K562 (cell line): ENCODE data around the gene ELL3. TPM values are rescaled to one million over a fixed set of nuclear protein-coding genes. Genes with fewer than 3 reads are reported as not detected.

Experiments
- FOXP1 ChIP-seq: sonication (generic); formaldehyde crosslinking; IDR thresholded peaks from 2 replicates; pipeline ENCODE4 v1.8.0; 2022; ENCODE audit warnings: mild to moderate bottlenecking, missing genetic modification reagents
- POLR2AphosphoS5 ChIP-seq: IDR thresholded peaks from 2 replicates; pipeline ENCODE4 v1.6.1; 2011; ENCODE audit warnings: mild to moderate bottlenecking, low read depth, low read length, moderate library complexity; ENCODE audit not compliant: control insufficient read depth, insufficient read depth
- SIRT6 ChIP-seq: IDR thresholded peaks from one replicate; pipeline ENCODE4 v1.6.1; 2012; ENCODE audit warnings: low read depth, mild to moderate bottlenecking, control low read depth, inconsistent platforms, low read length, moderate library complexity
- TRIM24 ChIP-seq, 2 experiments: fragments of 450-650 bp; IDR thresholded peaks; 2 replicates each; pipeline ENCODE4 v1.6.1; 2016
- polyA plus RNA-seq, 8 experiments: library from polyadenylated mRNA; depleted of rRNA in 4 of 8; stranded (reverse) in 5 of 8; unstranded in 3 of 8; fragments of >200 nt; fragmentation: Nextera tagmentation in 2 of 8; fragmentation: Illumina TruSeq in 1 of 8; extraction: Ambion mirVana in 2 of 8; extraction: Trizol in 1 of 8; gene quantifications; 2 replicates each; pipeline versions ENCODE4 v1.2.1 to v1.2.3, GENCODE V29; 2011 to 2014; ENCODE audit warnings: inconsistent platforms in 1 of 8, missing spikeins in 1 of 8
- total RNA-seq, 7 experiments: library from RNA; depleted of rRNA in 6 of 7; stranded (reverse); fragments of >200 nt in 6 of 7; fragmentation: Illumina TruSeq in 2 of 7; extraction: Trizol in 2 of 7; gene quantifications; 2 replicates each; pipeline versions ENCODE4 v1.2.1 to v1.2.3, GENCODE V29; 2011 to 2021; ENCODE audit warnings: low replicate concordance in 1 of 7
- TF ChIP-seq, protein P1 (sequence below), 2 experiments: fragments of 450-650 bp; formaldehyde crosslinking in 1 of 2; IDR thresholded peaks; 2 replicates each; pipeline versions ENCODE4 v1.4.0 to v1.6.1; 2014 to 2020; ENCODE audit warnings: mild to moderate bottlenecking in 2 of 2, borderline replicate concordance in 1 of 2, low read depth in 1 of 2
- TF ChIP-seq, protein P2 (sequence below): fragments of 200-600 bp; sonication (generic); IDR thresholded peaks from one replicate; pipeline ENCODE4 v1.6.1; 2012; ENCODE audit warnings: mild to moderate bottlenecking, low read depth, low read length, inconsistent platforms

ELL3 gene
- total and polyA plus RNA-seq, 9 of the 15 experiments (the other 6 are each of a cell fraction or from before 2014, with no cell fraction given): 0.80 to 5.2 (median 2.6) TPM

DNA sequence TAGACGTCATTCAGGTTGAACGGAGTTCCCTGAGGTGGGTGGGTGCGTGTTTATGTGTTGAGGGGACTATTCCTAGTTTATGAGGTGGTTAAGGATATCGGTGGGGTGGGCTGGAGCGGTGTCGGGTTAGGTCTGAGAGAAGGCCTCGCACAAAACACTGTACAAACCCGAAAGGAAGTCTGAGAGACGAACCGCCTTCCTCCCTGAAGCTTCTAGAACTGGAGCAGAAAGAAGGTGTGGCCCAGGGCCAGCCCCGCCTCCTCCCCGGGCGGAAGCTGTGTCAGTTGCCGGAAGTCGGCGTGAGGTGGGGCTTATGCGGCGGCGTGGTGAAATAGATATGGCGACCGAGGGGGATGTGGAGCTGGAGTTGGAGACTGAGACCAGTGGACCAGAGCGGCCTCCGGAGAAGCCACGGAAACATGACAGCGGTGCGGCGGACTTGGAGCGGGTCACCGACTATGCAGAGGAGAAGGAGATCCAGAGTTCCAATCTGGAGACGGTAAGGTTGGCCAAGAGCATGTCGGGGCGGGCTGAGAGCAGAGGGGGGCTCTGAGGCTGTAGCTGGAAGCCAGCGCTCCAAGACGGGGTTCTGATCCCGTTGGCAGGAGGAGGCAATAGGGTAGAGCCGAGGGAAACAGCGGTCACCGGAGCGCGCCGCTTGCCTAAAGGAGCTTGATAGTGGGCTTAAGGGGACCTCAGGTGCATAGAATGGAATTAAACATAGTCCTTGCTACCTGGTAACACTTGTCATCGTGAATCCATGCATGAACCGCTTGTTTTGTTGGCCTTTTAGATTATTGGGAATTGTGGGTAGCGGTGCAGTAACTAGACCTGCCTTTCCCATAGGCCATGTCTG is 23.7 kb upstream of the ELL3 start, which contains the start of gene HYPK (continued):
- TF ChIP-seq, protein P1, sequence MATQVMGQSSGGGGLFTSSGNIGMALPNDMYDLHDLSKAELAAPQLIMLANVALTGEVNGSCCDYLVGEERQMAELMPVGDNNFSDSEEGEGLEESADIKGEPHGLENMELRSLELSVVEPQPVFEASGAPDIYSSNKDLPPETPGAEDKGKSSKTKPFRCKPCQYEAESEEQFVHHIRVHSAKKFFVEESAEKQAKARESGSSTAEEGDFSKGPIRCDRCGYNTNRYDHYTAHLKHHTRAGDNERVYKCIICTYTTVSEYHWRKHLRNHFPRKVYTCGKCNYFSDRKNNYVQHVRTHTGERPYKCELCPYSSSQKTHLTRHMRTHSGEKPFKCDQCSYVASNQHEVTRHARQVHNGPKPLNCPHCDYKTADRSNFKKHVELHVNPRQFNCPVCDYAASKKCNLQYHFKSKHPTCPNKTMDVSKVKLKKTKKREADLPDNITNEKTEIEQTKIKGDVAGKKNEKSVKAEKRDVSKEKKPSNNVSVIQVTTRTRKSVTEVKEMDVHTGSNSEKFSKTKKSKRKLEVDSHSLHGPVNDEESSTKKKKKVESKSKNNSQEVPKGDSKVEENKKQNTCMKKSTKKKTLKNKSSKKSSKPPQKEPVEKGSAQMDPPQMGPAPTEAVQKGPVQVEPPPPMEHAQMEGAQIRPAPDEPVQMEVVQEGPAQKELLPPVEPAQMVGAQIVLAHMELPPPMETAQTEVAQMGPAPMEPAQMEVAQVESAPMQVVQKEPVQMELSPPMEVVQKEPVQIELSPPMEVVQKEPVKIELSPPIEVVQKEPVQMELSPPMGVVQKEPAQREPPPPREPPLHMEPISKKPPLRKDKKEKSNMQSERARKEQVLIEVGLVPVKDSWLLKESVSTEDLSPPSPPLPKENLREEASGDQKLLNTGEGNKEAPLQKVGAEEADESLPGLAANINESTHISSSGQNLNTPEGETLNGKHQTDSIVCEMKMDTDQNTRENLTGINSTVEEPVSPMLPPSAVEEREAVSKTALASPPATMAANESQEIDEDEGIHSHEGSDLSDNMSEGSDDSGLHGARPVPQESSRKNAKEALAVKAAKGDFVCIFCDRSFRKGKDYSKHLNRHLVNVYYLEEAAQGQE (IDR thresholded peaks at IDR 0.05; ENCODE audit: borderline replicate concordance): no peak
- TF ChIP-seq, protein P1 (CRISPR knock-in tag; IDR thresholded peaks at IDR 0.05; ENCODE audit: low read depth): peak; percentile 62; the same call in 1 of the 2 replicates
- TF ChIP-seq TRIM24 (IDR thresholded peaks at IDR 0.05) (no peak; a peak in 1 of 4 replicates), POLR2AphosphoS5 (peak; percentile 85), FOXP1 (CRISPR knock-in tag) (0 out of 2 replicates have a peak, but pooled peaks have one; percentile 49), SIRT6 (no peak)
- TF ChIP-seq, protein P2, sequence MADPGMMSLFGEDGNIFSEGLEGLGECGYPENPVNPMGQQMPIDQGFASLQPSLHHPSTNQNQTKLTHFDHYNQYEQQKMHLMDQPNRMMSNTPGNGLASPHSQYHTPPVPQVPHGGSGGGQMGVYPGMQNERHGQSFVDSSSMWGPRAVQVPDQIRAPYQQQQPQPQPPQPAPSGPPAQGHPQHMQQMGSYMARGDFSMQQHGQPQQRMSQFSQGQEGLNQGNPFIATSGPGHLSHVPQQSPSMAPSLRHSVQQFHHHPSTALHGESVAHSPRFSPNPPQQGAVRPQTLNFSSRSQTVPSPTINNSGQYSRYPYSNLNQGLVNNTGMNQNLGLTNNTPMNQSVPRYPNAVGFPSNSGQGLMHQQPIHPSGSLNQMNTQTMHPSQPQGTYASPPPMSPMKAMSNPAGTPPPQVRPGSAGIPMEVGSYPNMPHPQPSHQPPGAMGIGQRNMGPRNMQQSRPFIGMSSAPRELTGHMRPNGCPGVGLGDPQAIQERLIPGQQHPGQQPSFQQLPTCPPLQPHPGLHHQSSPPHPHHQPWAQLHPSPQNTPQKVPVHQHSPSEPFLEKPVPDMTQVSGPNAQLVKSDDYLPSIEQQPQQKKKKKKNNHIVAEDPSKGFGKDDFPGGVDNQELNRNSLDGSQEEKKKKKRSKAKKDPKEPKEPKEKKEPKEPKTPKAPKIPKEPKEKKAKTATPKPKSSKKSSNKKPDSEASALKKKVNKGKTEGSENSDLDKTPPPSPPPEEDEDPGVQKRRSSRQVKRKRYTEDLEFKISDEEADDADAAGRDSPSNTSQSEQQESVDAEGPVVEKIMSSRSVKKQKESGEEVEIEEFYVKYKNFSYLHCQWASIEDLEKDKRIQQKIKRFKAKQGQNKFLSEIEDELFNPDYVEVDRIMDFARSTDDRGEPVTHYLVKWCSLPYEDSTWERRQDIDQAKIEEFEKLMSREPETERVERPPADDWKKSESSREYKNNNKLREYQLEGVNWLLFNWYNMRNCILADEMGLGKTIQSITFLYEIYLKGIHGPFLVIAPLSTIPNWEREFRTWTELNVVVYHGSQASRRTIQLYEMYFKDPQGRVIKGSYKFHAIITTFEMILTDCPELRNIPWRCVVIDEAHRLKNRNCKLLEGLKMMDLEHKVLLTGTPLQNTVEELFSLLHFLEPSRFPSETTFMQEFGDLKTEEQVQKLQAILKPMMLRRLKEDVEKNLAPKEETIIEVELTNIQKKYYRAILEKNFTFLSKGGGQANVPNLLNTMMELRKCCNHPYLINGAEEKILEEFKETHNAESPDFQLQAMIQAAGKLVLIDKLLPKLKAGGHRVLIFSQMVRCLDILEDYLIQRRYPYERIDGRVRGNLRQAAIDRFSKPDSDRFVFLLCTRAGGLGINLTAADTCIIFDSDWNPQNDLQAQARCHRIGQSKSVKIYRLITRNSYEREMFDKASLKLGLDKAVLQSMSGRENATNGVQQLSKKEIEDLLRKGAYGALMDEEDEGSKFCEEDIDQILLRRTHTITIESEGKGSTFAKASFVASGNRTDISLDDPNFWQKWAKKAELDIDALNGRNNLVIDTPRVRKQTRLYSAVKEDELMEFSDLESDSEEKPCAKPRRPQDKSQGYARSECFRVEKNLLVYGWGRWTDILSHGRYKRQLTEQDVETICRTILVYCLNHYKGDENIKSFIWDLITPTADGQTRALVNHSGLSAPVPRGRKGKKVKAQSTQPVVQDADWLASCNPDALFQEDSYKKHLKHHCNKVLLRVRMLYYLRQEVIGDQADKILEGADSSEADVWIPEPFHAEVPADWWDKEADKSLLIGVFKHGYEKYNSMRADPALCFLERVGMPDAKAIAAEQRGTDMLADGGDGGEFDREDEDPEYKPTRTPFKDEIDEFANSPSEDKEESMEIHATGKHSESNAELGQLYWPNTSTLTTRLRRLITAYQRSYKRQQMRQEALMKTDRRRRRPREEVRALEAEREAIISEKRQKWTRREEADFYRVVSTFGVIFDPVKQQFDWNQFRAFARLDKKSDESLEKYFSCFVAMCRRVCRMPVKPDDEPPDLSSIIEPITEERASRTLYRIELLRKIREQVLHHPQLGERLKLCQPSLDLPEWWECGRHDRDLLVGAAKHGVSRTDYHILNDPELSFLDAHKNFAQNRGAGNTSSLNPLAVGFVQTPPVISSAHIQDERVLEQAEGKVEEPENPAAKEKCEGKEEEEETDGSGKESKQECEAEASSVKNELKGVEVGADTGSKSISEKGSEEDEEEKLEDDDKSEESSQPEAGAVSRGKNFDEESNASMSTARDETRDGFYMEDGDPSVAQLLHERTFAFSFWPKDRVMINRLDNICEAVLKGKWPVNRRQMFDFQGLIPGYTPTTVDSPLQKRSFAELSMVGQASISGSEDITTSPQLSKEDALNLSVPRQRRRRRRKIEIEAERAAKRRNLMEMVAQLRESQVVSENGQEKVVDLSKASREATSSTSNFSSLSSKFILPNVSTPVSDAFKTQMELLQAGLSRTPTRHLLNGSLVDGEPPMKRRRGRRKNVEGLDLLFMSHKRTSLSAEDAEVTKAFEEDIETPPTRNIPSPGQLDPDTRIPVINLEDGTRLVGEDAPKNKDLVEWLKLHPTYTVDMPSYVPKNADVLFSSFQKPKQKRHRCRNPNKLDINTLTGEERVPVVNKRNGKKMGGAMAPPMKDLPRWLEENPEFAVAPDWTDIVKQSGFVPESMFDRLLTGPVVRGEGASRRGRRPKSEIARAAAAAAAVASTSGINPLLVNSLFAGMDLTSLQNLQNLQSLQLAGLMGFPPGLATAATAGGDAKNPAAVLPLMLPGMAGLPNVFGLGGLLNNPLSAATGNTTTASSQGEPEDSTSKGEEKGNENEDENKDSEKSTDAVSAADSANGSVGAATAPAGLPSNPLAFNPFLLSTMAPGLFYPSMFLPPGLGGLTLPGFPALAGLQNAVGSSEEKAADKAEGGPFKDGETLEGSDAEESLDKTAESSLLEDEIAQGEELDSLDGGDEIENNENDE: no peak
